ENCODE results near the gene MACF1. TPM values are rescaled to one million over a fixed set of nuclear protein-coding genes. Genes with fewer than 3 reads are reported as not detected.

MACF1 gene
- total and polyA plus RNA-seq, 4 donors, result 23.3 to 216 (median 51.2) TPM

- TF ChIP-seq FOXA1 (IDR thresholded peaks at IDR 0.05) (no peak), GABPA (IDR thresholded peaks at IDR 0.05 in 1 of 2, conservative IDR thresholded peaks at IDR 0.05 in 1 of 2) (no peak), TAF1 (conservative IDR thresholded peaks at IDR 0.05) (no peak), JUND (IDR thresholded peaks at IDR 0.05) (no peak), ATF3 (IDR thresholded peaks at IDR 0.05) (no peak), HNF4G (IDR thresholded peaks at IDR 0.05) (no peak), RXRA (IDR thresholded peaks at IDR 0.05) (no peak), HNF4A (conservative IDR thresholded peaks at IDR 0.05) (no peak), ZBTB33 (IDR thresholded peaks at IDR 0.05) (no peak), NR2F2 (IDR thresholded peaks at IDR 0.05) (no peak), FOXA2 (IDR thresholded peaks at IDR 0.05) (no peak), EGR1 (IDR thresholded peaks at IDR 0.05; ENCODE audit: low read depth in 2 of 2) (no peak), MAX (IDR thresholded peaks at IDR 0.05) (no peak), RAD21 (IDR thresholded peaks at IDR 0.05) (no peak)
- TF ChIP-seq, protein P1, sequence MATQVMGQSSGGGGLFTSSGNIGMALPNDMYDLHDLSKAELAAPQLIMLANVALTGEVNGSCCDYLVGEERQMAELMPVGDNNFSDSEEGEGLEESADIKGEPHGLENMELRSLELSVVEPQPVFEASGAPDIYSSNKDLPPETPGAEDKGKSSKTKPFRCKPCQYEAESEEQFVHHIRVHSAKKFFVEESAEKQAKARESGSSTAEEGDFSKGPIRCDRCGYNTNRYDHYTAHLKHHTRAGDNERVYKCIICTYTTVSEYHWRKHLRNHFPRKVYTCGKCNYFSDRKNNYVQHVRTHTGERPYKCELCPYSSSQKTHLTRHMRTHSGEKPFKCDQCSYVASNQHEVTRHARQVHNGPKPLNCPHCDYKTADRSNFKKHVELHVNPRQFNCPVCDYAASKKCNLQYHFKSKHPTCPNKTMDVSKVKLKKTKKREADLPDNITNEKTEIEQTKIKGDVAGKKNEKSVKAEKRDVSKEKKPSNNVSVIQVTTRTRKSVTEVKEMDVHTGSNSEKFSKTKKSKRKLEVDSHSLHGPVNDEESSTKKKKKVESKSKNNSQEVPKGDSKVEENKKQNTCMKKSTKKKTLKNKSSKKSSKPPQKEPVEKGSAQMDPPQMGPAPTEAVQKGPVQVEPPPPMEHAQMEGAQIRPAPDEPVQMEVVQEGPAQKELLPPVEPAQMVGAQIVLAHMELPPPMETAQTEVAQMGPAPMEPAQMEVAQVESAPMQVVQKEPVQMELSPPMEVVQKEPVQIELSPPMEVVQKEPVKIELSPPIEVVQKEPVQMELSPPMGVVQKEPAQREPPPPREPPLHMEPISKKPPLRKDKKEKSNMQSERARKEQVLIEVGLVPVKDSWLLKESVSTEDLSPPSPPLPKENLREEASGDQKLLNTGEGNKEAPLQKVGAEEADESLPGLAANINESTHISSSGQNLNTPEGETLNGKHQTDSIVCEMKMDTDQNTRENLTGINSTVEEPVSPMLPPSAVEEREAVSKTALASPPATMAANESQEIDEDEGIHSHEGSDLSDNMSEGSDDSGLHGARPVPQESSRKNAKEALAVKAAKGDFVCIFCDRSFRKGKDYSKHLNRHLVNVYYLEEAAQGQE (IDR thresholded peaks at IDR 0.05), result no peak
- no peak for DNase-seq (ENCODE audit: low spot score)
- Histone ChIP-seq H3K9ac (ENCODE audit: low read depth in 1 of 2, low read length in 2 of 2) (no peak overlapping the region), H3K36me3 (ENCODE audit: control insufficient read depth in 4 of 4, insufficient read depth in 3 of 4, low read depth in 1 of 4, low read length in 3 of 4) (peaks cover 2 to 29% (median 13%) of the 10 kb centered on the region in 4 donors), H3K27me3 (ENCODE audit: control insufficient read depth in 4 of 4, insufficient read depth in 4 of 4, low read length in 3 of 4) (no peaks in the 10 kb centered on the region), H3K4me3 (ENCODE audit: low read depth in 1 of 3, low read length in 3 of 3) (no peak overlapping the region), H3K4me1 (ENCODE audit: control insufficient read depth in 4 of 4, insufficient read depth in 4 of 4, low read length in 3 of 4) (no peaks in the 10 kb centered on the region), H3K9me3 (ENCODE audit: control insufficient read depth in 4 of 4, low read length in 3 of 4) (no peaks in the 10 kb centered on the region), H3K27ac (ENCODE audit: low read depth in 1 of 2, low read length in 2 of 2) (no peak overlapping the region)
- 91% methylated on average over 17 of the region's 17 CpGs for WGBS
Measured at GRCh38 chr1:39525366-39526165, 321.1 kb downstream of the MACF1 start.

DNA sequence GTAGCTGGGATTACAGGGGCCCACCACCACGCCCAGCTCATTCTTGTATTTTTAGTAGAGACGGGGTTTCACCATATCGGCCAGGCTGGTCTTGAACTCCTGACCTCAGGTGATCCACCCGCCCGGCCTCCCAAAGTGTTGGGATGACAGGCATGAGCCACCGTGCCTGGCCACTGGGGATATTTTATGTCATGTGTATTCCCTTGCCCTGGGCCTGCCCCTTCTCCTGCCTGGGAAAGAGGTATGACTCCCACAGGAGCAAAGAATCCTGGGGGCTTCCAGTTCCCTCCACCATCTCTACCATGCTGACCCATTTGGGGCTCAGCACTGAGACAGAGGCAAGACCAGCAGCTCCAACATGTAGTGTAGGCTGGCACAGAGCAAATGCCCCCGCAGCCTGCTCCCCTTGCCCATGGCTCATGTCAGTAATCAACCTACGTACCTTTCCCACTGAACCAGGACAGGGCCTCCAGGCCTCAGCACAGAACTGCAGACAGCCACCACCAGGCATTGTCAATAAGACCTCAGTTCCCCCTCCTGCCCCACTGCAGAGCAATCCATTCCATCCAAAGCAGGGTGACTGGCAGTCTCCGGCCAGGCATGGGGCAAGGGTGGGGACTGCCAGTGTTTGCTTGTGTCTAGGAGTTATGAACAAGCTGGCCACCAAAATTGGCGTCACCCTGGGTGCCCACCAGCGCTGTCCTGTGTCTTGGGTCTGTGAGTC, 322.1 kb downstream of the MACF1 start:
- no peak for DNase-seq (ENCODE audit: low spot score)
- TF ChIP-seq ATF3 (IDR thresholded peaks at IDR 0.05) (no peak), NR2F2 (IDR thresholded peaks at IDR 0.05) (no peak), FOXA1 (IDR thresholded peaks at IDR 0.05) (no peak), HNF4G (IDR thresholded peaks at IDR 0.05) (no peak), JUND (IDR thresholded peaks at IDR 0.05) (no peak), EGR1 (IDR thresholded peaks at IDR 0.05; ENCODE audit: low read depth in 2 of 2) (no peak), CTCF (IDR thresholded peaks at IDR 0.05; ENCODE audit: low read depth, low read length, missing input control) (no peak), TAF1 (conservative IDR thresholded peaks at IDR 0.05) (no peak), RXRA (IDR thresholded peaks at IDR 0.05) (no peak), FOXA2 (IDR thresholded peaks at IDR 0.05) (no peak)
- TF ChIP-seq, protein P1 (IDR thresholded peaks at IDR 0.05), result no peak
- Histone ChIP-seq H3K4me1 (ENCODE audit: control insufficient read depth in 4 of 4, insufficient read depth in 4 of 4, low read length in 3 of 4) (no peaks in the 10 kb centered on the region), H3K27me3 (ENCODE audit: control insufficient read depth in 4 of 4, insufficient read depth in 4 of 4, low read length in 3 of 4) (no peaks in the 10 kb centered on the region), H3K36me3 (ENCODE audit: control insufficient read depth in 4 of 4, insufficient read depth in 3 of 4, low read depth in 1 of 4, low read length in 3 of 4) (peaks cover 5 to 38% (median 14%) of the 10 kb centered on the region in 4 donors), H3K9me3 (ENCODE audit: control insufficient read depth in 4 of 4, low read length in 3 of 4) (no peaks in the 10 kb centered on the region), H3K27ac (ENCODE audit: low read depth in 1 of 2, low read length in 2 of 2) (no peak overlapping the region), H3K9ac (ENCODE audit: low read depth in 1 of 2, low read length in 2 of 2) (no peak overlapping the region), H3K4me3 (ENCODE audit: low read depth in 1 of 3, low read length in 3 of 3) (no peak overlapping the region)
- WGBS, result 93% methylated on average over 11 of the region's 11 CpGs
